DMS 273 treated with DMSO at 0.1 percent for 48 hours (cell line): ENCODE measurements around the gene SLC25A15.
"Not testable (repeated sequence)": the region's sequence is repeated elsewhere in the genome, so short reads cannot be mapped to it uniquely, and the experiment has no call there.

Experiments
- DNase-seq: peaks from one replicate; lab custom pipeline; 2025; lab: John Stamatoyannopoulos, UW

SLC25A15 gene

DNA sequence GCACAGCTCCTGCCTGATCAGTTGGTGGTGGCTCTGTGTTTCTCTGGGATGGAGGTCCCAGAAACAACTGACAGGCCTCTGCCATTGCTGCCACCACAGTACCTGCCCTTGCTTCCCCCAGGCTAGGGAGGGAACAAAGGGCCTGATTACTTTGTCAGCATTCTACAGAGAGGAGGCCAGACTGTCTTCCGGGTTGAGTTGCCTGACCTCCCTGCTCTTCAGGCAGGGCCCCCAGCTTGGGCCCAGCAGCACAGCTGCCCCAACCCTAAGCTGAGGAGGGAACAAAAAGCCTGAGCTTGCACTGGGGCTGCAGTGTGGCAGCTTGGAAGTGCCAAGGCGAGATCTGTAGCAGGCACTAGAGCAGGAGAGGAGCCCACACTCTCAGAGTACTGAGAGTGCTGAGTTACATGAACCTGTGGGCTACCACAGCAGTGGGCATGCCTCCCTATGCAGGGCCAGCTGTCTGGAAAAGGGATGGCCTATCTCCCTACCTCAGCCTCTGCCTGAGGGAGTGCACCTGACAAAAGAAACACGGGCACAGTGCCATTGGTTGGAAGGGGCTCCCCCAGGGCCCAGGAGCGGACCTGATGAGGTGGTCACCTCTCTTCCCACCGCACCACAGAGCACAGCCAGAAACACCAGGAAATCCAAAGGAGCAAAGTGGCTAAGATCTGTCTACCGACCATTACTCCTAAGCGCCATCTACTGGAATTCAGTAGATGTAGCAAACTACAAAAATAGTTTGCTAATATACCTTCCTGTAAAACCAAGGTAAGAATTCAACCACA lies 24.4 kb downstream of the SLC25A15 start:
- DNase-seq: no peak

DNA sequence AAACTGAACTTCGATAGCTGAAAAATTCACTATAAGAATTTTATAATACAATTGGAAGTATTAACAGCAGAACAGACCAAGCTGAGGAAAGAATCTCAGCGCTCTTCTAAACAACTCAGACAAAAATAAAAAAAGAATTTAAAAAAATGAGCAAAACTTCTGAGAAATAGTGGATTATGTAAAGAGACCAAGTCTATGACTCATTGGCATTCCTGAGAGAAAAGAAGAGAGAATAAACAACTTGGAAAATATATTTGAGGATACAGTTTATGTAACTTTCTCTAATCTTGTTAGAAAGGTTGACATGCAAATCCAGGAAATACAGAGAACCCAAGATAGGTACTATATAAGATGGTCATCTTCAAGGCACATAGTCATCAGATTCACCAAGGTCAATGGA lies 25.4 kb downstream of the SLC25A15 start:
- no peak for DNase-seq

DNA sequence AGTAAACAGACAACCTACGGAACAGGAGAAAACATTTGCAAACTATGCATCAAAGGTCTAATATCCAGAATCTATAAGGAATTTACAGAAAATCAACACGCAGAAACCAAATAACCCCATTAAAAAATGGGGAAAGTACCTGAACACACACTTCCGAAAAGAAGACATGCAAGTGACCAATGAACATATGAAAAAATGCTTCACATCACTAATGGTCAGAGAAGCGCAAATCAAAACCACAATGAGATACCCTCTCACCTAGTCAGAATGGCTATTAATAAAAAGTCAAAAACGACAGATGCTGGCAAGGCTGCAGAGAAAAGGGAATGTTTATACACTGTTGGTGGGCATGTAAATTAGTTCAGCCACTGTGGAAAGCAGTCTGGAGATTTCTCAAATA lies 29.5 kb downstream of the SLC25A15 start:
- no peak for DNase-seq

DNA sequence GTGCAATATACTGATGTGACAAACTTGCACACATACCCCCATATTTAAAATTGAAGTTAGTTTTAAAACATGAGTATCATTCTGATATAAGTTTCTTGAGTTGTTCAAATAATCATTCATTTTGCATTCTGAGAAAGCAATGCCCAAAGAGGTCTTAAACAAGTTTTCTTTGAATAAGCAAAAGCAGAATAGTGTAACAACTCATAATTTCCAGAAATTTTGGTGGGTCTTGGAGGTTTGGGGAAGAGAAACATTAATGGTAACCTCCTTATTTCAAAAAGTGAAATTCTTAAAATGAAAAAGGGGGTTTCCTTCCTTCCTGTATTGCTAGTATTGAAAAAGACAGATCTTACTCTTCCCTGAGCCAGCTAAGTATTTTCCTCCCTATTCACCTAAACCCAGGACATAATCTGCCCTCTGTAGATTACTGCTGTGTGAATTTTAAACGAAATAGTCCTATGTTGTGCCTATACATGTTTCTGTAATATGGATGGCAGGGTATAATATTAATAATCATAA lies 30.4 kb downstream of the SLC25A15 start:
- no peak for DNase-seq

DNA sequence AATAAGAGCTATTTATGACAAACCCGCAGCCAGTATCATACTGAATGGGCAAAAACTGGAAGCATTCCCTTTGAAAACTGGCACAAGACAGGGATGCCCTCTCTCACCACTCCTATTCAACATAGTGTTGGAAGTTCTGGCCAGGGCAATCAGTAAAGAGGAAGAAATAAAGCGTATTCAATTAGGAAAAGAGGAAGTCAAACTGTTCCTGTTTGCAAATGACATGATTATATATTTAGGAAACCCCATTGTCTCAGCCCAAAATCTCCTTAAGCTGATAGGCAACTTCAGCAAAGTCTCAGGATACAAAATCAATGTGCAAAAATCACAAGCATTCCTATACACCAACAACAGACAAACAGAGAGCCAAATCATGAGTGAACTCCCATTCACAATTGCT lies 50.3 kb downstream of the SLC25A15 start:
- not testable (repeated sequence) for DNase-seq

DNA sequence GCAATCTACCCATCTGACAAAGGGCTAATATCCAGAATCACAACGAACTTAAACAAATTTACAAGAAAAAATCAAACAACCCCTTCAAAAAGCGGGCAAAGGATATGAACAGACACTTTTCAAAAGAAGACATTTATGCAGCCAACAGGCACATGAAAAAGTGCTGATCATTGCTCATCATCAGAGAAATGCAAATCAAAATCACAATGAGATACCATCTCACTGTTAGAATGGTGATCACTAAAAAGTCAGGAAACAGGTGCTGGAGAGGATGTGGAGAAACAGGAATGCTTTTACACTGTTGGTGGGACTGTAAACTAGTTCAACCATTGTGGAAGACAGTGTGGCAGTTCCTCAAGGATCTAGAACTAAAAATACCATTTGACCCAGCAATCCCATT lies 51.5 kb downstream of the SLC25A15 start:
- DNase-seq: not testable (repeated sequence)
